IPS DF 19.7 (cell line): ENCODE measurements around the gene KLHL29.
"Not testable (repeated sequence)": the region's sequence is repeated elsewhere in the genome, so short reads cannot be mapped to it uniquely, and the experiment has no call there.

Source experiments
- DNase-seq: peaks from one replicate; pipeline ENCODE4 v3.0.0-alpha.2; 2013; ENCODE audit warnings: low read depth, low spot score

The KLHL29 gene

DNA sequence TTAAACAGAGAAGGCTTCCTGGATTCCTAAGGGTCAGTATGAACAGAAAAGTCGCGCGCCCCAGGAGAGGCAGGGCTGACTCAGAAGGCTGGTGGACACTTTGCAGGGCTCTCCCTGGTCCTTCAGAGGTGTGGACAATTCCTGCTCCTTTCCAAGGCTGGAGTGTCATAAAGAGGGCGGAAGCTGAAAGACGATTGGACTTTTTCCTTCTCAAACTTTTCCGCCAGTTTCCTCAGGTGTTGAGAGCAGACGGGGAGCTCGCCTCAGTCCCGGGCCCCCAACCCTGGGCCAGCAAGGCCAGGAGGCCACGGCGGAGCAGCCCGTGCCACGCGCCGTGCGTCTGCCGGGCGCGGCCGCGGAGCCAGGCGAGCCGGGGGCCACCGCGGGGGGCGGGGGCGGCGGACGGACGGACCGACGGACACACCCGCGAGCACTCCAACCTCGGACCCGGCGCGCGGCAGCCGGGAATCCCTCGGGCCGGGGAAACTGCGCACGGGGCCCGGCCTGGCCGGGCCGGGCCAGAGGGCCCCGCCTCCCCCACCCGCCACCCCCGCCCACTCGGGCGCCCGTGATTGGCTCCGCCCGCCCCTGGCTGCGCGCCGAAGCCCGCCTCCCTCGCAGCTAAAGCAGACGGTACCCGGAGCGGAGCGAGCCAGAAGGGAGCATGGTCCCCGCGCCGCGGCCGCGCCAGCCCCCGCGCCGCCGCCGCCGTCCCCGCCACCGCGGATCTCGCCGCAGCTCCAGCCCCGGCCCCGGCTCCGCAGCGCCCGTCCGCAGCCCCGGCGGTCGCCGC lies at the start of gene KLHL29:
KLHL29 (plus strand) TSS at position 629 of the 793 bp plus-strand sequence. CDS start 177,018 bp downstream, outside the sequence.
- DNase-seq, result no peak

DNA sequence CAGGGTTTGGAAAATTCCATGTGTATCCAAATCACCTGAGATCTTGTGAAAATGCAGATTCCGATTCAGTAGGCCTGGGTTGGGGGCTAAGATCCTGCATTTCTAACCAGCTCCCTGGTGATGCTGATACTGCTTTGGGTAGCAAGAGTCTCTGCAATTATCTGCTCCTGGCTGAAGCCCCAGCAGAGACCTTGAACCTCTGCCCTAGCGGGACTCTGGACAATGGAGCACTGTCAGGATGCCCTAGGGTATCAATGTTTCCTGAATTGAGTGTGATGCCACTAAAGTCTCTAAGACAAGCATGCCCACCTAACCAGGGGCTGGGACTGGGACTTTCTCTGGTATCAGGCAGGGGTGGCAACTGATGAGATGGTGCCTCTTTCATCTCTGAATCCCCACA lies 49.4 kb upstream of the KLHL29 start:
- no peak for DNase-seq

DNA sequence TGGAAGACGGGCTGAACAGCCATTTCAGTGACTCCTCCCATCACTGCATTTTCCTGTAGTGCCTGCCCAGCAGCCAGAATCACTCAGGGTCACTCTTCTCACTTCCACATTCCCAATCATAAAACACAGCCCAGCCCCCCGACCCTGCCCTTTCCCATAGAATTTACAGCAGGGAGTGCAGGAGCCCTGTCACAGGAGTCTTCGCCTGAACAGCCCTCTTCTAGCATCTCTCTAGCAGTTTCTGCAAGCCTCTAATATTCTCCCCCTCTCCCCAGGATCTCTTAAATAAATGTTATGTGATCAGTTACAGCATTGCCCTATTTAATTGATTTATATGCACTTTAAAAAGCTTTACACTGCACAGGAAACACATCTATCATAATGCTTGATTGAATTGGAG lies 42.9 kb upstream of the KLHL29 start:
- no peak for DNase-seq

DNA sequence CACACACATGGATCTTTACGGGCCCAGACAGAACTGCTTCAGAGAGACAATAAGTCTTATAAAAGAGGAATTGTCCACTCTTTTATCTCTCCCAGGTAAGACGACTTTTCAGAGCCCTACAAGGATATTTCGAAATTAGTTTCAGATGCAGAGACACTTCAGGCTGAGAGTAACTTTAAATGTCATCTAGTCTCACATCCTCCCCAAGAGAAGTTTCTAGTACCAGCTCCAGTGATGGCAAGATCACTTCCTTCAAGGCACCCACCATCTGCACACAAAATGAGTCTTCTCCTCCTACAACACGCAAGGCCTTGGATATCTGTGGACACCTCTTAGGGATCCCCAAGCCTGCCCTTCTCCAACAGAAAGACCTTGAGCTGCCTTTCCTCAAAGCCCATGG lies 39.0 kb upstream of the KLHL29 start:
- no peak for DNase-seq

DNA sequence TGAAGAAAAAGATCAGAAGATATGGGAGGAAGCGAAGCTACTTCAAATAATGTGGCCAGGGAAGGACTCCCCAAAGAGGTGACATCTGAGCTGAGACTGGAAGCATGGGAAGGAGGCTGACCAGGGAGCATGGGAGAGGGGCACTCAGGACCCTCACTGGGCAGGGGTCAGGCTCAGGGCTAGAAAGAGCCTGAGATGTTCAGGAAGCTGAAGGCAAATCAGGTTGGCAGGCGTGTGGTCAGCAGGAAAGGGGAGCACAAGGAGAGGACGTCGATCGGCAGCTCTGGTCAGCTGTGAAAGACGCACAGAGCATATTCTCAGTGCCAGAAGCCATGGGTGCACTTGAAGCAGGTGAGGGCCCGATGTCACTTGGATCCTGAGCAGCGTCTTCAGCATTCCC lies 38.2 kb upstream of the KLHL29 start:
- no peak for DNase-seq

DNA sequence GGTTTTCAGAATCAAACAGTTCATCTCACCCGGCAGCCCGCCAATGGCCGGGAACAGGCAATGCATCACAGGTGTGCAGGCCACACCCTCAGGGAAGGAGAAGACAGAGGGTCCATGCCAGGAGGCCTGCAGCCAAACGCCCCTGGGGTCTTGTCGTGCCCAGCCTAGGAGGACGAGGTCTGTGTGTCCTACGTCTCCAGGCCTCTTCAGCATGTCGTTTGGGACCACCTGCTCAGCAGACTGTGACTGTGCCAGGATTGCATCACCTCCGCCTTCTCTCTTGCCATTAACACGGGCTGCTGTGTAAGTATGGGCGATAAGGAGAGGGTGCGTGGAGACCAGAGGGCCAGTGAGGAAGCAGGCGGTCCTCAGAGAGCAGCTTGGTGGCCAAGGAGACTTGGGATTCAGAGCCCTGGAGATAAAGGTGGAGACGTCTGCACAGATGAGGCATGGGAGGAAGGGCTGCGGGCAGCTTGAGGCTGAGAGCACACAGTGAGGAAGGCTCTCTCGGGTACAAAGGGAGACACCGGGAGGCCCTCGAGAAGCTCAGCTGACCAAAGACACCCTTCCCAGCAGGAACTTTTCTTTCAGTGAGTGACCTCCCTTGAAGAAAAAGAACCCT lies 37.4 kb upstream of the KLHL29 start:
- DNase-seq, result no peak

DNA sequence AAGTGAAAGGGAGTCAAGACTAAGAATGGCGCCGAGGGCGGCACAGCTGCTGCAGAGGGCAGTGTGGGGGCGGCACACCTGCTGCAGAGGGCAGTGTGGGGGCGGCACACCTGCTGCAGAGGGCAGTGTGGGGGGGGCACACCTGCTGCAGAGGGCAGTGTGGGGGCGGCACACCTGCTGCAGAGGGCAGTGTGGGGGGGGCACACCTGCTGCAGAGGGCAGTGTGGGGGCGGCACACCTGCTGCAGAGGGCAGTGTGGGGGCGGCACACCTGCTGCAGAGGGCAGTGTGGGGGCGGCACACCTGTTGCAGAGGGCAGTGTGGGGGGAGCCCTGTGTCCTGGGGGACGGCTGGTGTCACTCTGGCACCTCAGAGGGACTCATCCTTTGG lies 36.9 kb upstream of the KLHL29 start:
- DNase-seq, result not testable (repeated sequence)

DNA sequence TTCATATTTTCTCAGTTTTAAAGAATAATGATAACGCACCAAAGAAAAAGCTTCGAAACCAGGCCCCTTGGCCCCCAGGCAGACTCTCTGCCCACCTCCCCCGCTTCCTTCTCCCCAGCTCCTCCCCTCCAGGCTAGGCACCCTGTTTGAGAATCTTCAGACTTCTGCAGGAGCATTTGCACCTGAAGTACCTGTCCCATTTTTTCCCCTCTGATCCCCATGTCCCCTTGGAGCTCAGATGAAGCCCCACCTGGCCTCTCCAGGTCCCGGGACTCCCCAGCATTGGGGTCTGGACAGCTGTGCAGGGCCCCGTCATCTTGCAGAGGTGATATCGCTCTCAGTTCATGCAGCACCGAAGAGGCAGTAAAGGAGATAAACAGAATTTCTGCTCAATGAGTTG lies 35.5 kb upstream of the KLHL29 start:
- DNase-seq, result no peak

DNA sequence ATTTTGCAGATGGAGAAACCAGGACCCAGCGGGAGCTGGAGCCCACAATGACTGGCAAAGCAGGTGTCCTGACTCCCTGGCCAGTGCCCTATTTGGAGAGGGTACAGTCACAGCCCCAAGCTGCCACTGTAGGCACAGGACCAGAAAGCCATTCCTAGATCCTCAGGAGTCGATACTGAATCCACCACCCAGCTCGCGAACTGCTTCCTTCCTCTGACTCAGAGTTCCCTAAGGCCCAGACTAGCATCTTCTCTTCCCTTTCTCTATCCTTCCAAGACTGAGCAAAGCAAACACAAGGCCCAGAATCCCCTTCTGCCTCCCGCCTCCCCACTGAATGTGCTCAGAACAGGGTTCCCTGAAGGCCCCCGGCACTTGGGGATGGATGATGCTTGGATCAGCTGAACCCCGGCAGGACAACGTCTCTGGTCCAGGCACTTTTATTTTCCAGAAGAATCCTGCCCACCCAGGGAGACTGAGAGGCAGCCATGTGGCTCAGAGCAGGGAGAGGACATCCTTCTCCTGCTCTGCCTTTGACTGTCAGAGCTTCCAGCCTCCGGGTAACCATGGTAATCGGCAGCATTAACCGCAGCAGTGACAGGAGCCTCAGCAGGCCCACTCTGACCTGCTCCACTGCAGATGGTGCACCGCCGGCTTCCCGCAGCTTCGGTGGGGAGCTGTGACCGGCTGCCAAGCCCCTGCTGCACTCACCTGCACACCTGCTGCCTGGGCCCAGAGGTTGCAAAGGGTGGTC lies 34.8 kb upstream of the KLHL29 start:
- DNase-seq, result no peak

DNA sequence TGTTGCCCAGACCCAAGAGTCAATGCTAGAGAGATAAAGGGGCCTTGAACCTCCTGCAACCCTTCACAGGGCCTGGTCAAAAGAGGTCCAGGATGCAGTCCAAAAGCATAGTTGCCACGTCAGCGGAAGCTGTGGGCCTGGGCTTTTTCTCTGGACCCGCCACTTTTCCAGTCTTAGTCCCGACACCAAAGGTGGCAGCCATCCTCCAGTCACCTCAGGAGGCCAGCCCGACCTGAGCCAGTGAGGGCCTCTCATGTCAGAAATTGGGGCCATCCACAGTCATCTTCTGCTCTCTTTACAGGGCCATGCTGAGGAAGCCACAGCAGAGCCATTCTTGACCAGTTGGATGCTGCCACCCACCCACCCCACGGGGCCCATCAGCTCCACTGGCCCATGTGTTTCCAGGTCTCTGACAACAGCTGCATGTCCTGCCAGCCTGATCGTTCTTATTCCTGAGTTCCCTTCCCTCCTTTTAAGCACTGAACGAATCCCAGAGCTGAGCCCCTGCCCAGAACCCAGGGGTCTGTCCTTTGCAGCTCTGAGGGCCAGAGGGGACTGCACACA lies 34.1 kb upstream of the KLHL29 start:
- no peak for DNase-seq

DNA sequence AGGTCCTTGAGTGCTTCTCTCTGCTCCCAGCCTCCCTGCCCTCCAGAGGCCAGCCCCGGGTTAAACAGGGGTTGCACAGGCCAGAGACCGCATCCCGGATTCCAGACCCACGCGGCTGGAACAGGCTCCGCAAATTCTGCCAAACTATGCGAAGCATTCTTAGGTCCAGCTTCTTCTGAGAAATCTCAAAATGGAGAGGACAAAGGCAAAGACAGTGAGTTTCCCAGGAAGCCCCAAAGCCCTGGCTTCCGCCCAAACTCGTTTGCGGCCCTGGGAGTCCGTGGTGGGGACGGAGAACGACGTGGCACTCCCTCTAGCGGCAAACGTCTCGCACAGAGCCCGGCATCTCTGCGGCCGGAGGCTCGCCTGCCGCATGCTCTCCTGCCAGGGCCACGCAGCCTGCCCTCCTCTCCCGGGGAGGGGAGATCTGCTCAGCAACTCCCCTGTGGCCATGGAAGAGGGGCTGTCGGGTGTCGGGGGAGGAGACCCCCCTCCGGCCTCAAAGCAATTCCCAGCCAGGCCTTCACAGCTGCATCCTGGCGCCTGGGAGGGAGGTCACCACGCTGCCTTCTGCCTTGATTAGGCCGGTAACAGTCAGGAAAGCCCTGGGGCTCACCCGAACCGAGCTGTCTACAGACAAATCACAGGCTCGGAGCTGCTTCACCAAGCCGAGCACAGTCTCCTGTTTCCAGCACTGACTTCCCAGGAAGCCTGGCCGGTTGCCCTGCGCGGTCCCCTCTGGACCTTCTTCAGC lies 33.4 kb upstream of the KLHL29 start:
- peak; percentile 48 for DNase-seq

DNA sequence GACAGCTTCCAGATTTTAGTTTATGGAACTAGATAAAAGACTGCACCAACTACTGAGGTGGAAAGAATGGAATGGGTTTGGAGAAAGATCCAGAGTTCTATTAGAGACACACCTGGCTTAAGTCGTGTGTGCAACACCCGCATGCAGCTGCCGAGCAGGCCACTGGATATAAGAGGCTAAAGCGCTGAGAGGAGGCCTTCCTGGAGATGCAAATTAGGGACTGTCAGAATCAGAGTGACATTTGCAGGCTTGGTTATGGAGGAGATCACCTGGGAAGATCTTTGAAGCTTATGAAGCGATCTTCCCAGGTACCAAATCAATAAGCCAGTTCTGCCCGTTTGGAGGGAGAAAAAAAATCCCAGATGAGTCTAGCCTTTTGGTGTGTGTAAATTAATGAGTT lies 30.4 kb upstream of the KLHL29 start:
- no peak for DNase-seq

DNA sequence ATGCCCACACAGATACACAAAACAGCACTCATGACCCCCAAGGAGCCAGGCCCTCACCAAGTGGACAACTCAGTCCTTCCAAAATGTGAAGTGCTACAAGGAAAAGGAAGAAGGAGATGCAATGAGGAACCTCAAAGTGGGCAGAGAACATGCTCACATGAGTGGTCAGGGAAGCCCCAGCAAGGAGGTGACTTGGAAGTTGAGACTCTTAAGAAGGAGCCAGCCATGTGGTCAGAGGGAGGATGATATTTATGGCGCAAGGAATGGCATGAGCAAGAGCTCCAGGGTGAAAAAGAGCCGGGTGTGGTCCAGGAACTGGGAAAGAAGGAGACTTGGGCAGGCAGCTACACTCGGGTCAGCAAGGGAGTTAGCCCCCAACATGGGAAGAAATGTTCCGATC lies 30.0 kb upstream of the KLHL29 start:
- no peak for DNase-seq

DNA sequence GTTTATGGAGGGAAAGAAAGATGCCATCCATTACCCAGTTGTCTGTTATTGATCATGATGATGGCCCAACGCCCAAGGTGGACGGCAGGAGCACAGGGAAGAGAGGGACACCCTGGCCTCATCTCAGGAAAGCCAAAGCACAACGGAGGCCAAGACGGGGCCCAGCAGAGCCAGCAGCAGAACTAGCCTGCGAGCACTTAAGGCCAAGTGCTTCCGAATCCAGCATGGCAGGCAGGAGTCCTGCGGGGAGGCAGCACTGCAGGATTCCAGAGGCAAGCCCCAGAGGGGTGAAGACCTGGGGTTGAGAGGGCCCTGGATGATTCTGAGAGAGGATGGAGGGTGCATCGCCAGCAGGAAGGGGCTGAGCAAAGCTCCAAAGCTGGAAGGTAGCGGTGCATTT lies 28.3 kb upstream of the KLHL29 start:
- DNase-seq, result no peak

DNA sequence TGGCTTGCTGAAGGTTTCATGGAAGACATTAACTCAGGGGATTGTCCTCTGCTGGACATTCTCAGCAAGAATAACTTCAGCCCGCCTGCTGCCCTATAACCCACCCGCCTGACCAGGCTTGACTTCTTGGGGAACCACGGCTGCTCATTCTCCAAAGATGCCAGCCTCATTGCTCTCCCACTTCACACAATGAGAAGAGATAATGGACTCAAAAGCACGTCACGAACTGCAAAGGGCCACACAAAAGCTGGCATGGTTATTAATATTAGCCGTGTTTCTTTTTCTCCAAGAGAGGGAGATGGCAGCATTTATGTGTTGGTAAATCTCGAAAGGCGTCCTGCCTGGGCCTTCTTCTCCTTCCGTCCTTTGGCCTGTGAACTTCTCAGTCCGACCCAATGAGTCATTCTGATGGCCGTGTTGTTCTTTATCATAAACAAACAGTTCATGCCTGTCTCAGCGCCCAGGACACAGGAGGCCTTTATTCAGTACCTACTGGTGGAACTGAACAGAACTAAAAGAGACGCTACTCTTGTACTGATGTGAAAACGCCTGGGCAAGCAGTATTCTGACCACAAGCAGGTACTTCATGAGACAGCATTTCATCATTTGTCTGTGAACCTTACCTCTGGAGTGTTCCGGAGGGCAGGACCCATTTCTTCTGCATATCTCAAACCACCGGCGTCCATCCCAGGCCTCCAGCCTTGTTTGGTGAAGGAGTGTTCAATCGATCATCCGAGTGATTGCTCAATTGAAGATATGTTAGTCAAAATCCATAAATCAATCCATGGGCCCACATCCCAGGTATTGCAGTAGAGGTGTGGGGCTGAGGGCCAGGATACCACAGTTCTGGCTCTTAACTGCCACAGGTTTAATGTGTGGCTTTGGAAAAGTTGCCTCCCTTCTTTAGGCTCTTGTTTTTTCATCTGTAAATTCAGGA lies 25.1 kb upstream of the KLHL29 start:
- no peak for DNase-seq

DNA sequence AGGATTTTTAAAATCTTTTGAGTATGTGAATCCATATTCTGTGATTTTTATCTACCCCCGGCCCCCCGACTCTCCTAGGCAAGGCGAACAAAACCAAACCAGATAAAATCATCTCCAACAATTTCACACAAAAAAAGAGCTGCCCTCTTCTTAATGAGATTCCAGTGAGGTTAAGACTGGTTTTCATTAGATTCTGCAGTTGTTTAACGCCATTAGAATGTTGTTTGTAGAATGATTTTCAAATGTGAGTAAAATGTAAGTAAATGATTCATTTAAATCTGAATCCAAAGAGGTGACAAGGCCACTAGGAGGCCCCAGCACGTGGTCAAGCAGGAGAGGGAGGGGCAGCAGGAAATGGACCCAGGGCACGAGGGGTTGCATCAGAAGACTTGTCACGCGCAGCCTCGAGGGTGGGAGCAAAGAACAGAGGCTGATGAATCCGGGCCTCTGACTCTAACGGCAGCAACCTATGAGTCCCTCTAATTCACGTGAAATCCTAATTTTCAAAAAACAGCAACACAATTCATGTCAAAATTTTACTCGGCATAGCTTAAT lies 24.3 kb upstream of the KLHL29 start:
- DNase-seq, result no peak

DNA sequence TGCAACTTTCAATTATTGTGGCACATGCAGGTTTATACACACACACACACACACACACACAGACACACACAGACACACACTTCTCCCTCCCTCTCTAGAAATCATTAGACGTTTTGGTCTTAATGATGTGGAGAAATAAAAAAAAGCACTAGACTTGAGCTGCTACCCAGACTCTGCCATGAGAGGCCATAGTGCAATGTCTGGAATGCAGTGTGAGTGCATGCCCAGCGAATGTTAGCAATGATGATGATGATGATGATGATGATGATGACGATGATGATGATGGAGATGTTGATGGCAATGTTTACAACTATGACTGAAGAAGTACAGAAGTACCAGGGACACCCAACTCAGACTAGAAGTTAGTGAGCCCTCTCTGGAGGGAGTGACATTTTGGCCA lies 23.8 kb upstream of the KLHL29 start:
- DNase-seq, result no peak

DNA sequence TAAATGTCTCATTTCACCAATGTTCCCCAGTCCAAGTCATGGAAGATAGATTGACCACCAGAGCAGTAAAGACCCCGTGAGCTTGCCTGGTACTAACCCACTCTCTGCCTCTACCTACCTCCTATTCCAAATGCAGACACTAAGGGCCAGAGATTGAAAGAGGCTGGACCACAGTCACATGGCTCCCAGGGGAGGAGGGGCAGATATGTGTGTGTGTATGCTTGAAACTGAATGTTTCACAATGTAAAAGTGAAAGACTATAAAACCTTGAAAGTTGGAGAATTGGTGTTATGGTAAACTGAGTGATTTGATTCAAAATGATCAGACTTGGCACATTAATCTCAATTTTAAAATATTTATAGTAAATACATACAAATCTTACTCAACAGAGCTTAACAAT lies 21.7 kb upstream of the KLHL29 start:
- no peak for DNase-seq

DNA sequence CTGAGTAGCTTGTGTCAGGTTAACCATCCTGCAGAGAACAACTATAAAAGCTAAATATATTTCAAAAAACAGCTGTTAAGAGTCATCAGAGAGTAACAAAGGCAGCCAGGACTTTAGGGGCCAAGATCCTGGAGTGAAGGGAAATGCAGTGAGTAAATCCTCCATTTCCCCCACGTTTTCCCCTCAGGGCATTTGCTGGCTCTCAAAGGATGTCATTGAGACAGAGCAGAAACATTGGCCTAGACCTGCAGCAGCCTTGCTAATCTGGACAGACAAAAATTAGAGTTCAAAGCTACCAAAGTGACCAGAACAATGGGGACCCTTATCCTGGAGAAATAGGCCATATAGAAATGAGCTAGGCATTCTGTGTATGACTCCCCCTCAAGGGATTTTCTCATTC lies 21.1 kb upstream of the KLHL29 start:
- DNase-seq, result no peak

DNA sequence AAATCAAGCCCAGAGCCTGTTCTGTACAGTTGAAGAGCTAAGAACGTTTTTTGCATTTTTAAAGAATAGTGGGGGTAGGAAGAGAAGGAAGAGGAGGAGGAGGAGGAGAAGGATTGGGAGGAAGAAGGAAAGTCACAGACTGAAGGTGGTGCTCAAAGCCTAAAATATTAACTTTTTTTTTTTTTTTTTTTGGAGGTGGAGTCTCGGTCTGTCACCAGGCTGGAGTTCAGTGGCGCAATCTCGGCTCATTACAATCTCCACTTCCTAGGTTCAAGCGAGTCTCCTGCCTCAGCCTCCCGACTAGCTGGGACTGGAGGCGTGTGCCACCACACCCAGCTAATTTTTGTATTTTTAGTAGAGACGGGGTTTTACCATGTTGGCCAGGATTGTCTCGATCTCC lies 18.3 kb upstream of the KLHL29 start:
- no peak for DNase-seq
